GM18502 (cell line): ENCODE data around the gene MX2.

Source experiments
- ATAC-seq: cut with Tn5 transposase; IDR thresholded peaks from one replicate; pipeline ENCODE4 v1.9.1; 2021; ENCODE audit warnings: mild to moderate bottlenecking; ENCODE audit not compliant: unreplicated experiment, poor library complexity

MX2 gene

DNA sequence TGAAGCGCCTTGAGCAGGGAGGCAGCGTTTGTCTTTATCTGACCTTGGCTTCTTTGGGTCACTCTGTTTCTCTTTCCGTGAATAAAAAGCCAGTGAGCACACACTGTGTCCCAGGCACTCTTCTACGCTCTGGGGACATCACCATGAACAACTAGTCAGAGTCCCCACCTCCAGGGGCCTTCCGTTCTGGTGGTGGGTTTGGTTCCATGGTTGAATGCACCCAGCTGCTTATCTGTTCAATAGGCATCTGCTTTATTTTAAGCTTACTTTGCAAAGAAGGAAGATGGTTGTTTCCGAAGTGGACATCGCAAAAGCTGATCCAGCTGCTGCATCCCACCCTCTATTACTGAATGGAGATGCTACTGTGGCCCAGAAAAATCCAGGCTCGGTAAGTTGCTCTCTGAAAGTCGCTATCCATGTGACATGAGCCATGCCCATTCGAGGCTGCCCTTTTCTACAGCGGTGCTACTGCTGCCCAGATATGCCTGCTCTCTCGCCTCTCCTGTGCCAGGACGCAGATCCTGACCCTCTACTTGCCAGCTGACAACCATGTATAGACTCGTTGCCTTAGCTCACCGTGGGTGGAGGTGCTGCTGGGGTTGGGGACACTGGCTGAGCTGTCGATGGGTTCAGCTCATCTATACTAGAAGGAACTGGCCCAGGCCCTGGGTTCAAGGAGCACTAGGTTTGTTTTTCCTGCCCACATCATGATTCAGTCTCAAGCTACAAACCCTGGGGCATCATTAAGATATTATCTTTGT, 70.1 kb downstream of the MX2 start:
- peak; percentile 78 for ATAC-seq

DNA sequence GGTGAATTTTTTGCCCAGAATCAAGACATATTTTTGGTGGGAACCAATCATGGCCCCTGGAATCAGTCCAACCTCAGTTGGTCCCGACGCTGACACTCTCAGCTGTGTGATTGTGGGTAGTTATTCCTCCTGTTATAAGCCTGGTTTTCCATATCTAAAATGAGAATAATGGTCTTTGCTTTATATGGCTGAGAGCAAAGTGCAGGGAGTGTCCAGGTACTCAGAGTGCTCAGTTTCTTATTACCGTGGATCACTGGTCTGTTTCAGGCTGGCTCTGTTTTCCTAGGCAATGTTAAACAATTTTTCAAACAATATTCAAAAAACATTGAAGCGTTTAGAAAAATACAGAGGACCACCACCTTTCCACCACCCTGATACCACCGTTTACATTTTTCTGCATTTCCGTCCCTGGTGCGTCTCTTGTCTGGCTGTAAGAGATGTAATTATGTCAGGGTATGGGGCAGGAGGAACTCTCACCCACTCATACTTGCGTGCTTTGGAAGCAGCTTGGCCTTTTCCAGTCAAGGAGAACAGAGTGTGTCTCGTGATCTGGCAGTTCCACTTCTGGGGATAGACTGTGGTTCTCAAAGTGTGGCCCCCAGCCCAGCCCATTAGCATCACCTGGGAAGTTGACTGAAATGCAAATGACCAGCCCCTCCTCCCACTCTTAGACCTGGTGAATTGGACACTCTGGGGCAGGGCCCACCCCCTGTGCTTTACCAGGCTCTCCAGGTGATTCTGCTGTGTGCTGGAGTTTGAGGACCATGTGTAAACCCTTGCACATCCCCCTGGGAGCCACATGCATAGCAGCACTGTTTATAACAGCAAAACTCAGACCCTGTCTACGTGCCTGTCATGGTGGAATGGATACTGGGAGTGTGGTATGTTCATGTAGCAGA, 71.0 kb downstream of the MX2 start:
- no peak for ATAC-seq

DNA sequence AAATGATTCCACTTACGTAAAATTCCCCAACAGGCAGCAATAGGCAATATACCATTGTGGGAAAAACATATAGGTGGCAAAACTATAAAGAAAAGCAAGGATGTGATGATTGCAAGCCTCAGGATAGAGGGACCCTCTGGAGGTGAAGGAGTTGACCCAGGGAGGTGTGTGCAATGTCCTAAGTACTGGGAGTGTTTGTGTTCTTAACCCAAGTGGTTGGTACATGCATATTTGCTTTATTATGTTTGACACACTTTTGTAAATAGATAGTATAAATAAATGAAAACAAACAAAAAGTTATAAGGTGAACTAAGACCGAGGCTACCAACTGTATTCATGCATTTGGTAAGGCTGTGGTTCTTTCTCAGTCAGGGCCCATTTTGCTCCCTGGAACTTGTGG, 71.7 kb downstream of the MX2 start:
- no peak for ATAC-seq

DNA sequence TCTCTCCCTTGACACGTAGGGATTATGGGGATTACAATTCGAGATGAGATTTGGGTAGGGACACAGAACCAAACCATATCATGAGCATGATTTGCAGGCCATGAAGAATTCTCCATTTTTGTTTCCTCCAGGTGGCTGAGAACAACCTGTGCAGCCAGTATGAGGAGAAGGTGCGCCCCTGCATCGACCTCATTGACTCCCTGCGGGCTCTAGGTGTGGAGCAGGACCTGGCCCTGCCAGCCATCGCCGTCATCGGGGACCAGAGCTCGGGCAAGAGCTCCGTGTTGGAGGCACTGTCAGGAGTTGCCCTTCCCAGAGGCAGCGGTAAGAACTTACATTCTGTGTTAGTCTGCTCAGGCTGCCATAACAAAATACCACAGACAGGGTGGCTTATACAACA, 73.9 kb downstream of the MX2 start:
- no peak for ATAC-seq

DNA sequence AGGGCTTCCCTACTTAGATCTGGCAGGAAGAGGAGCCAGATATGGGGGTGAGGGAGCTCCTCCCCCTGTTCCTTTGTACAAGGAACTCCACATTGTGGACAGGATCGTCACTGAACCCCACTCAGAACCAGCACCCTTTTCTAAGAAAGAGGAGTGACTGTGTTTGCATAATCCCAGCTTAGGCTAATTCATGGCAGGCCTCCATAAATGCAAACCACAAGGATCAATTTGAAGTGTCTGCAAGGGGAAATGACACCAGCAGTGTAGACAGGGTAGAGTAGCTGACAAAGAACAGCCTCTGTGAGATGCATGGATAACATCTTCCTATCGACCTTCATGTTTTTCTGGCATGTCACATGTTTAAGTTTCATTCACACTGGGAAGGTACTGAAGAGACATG, 75.9 kb downstream of the MX2 start:
- ATAC-seq: no peak

DNA sequence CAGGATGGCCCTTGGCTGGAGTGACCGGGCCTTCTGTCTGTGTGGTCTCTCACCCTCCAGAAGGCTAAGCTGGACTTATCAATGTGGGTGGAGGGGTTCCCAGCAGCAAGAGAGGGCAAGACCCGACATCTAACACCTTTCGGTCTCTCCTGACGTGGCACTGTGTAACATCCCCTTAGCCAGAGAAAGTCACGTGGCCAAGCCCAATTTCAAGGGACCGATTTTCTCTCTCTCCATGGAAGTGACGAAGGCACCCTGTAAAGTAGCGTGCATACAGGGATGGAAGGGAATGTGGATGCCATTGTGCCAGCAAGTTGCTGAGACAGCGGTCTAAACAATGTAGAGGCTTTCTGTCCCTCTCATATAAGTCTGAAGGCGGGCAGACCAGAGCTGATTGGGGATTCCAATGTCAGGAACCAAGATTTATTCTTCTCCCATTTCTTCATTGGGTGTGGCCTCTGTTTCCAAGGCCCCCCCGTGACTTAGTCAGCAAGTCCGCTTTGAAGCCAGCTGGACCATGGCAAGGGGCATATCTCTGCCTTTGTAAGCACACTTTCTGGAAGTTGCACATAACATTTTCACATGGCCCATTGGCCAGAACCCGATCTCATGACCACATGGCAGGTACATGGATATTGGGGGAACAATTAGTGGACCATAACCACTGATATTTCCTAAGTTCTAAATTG, 76.7 kb downstream of the MX2 start:
- no peak for ATAC-seq

DNA sequence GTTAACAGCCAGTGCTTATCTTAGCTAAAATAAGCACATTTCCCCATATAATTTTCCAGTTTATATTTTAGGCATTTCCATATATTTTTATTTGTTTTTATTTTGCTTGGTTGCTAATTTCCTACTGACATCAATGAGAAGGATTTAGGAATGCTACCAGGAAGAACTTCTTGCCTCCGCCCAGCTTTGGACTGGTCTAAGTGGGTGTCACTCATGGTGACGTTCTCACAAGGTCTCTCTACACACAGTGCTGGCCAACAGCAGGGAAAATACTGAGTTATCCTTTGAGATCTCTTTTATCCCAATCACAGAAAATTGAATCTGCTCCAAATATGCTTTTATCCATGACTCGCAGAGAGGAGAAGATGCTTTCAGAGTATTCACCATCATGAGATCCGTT, 77.4 kb downstream of the MX2 start:
- ATAC-seq: no peak

DNA sequence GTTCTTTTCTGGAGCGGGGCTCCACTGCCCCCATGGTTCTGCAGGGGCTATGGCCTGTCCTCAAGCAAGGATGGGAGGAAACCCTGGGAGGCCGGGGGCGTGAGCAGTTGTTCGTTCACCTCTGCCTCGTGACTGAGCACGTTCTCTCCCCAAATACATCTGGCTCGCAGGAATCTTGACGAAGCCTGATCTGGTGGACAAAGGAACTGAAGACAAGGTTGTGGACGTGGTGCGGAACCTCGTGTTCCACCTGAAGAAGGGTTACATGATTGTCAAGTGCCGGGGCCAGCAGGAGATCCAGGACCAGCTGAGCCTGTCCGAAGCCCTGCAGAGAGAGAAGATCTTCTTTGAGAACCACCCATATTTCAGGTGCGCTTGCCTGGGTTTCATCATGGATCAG, 79.7 kb downstream of the MX2 start:
- no peak for ATAC-seq

DNA sequence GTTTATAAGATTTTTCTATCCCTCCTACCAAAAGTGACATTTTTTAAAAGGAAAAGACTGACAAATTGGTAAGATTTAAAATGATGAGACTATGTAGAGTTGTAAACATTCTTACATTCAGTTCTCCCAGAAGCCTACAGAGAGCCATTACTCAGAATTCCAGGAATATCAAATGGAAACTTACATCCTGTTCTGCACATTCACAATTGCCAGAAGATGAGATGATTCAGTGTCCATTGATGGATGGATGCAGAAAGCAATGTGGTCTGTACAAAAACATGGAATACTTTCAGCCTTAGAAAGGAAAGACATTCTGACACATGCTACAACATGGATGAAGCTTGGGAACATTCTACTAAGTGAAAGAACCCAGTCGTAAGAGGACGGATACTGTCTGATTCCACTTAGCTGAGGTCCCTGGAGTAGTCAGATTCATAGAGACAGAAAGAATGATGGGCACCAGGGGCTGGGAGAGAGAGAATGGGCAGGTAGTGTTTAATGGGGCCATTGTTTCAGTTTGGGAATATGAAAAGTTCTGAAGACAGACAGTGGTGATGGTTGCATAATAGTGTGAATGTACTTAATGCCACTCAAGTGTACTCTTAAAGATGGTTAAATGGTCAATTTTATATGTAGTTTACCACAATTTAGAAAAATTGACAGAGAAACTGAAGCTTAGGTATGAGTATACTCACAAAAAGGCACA, 80.8 kb downstream of the MX2 start:
- no peak for ATAC-seq

DNA sequence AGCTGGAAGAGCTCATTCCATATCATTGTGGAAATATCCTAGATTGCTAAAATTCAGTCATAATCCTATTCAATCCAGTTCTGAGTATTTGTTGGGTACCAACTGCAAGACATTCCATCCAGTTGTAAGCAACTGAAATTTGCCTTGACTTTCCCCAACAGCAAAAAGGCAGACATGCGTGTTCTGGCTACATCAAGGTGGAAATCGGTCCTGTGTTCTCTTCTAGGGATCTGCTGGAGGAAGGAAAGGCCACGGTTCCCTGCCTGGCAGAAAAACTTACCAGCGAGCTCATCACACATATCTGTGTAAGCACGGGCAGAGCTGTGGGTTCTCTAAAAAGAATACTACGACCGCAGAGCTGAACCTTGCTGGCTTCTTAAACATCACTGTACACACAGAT, 81.7 kb downstream of the MX2 start:
- no peak for ATAC-seq

DNA sequence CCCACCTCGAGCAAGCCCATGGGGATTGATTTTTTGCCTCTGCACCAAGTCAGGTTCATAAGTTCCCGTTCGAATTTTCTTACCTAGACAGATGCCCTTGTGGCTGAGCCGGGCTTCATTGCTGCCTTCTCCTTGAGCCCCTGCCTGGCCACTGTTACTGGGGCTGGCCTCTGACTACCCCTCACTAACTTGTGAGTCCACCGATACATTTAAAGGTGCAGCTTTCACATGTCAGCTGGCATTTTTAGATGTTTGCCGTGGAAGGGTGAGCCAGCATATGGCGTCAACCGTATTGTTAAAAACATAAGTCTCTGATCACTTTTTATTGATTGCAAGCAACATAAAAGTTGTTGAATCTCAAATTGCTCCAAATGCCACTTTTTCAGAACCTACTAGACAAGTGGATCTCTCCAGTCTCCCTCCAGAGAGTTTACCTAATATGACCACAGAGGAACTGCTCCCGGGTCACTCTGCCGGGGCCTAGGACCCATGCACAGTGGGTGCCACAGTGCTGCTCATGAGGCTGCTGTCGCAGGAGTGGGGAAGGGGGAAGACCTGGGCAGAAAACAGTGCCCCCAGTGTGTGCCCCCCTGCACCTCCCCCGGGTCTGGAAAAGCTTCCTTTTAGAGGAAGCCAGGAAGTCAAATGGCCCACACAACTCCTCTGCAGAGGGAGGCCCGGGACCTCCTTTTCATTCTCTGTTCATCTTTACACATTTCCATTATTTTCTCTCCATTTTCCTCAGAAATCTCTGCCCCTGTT, 83.1 kb downstream of the MX2 start:
- ATAC-seq: no peak

DNA sequence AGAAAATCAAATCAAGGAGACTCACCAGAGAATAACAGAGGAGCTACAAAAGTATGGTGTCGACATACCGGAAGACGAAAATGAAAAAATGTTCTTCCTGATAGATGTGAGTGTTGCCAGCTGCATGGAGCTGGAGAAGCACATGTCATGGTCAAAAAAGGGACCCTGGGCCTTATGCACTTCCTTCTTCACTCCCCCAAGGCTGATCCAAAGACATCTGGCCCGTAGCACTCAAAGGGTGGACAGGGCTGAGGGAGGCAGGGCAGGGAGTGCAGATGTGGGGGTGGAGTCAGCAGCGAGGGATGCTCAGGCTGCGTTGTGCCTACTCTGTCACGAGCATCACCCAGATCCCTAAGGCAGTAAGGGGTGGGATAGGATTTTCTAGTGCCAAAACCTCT, 83.6 kb downstream of the MX2 start:
- ATAC-seq: no peak

DNA sequence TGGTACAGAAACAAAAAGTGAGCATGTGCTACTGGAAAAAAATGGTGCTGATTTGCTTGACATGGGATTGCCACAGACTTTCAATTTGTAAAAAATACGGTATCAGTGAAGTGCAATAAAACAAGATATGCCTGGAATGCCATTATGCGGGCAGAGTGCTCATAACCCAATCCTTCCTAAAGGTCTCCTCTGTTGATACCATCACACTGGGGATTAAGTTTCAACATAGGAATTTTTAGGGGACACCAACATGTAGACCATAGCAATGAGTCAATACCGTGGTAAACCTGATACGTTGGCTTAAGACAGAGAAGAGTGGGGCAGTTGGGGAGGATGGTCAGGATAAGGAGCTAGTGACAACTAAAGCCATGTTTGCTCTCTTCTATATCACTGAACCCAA, 84.8 kb downstream of the MX2 start:
- no peak for ATAC-seq

DNA sequence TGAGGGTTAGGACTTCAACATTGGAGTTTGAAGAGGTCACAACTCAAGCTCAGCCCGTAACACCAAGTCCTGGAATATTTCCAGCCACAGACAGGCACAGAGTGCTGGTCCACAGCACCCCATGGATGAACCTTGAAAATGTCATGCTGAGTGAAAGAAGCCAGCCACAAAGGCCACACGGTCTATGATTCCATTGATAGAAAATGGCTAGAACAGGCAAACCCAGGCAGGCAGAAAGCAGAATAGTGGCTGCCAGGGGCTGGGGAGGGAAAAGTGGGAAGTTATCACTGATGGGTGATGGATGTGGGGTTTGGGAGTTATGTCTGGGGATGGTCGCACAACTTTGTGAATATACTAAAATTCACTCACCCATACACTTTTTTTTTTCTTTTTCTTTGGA, 85.5 kb downstream of the MX2 start:
- ATAC-seq: no peak

DNA sequence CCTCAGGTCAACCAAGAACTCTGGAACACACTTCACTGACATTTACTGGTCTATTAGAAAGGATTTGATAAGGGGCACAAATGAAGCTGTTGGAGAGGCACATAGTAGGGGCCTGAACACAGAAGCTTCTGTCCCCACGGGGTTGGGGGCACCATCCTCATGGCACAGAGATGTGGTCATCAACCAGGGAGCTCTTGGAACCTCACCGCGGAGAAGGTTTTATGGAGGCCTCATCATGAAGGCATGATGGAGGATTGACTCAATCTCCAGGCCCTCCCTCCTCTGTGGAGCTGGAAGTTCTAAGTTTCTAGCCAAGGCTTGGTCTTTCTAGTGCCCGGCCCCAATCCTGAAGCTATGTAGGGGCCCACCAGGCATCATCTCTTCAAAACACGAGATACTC, 87.8 kb downstream of the MX2 start:
- ATAC-seq: no peak

DNA sequence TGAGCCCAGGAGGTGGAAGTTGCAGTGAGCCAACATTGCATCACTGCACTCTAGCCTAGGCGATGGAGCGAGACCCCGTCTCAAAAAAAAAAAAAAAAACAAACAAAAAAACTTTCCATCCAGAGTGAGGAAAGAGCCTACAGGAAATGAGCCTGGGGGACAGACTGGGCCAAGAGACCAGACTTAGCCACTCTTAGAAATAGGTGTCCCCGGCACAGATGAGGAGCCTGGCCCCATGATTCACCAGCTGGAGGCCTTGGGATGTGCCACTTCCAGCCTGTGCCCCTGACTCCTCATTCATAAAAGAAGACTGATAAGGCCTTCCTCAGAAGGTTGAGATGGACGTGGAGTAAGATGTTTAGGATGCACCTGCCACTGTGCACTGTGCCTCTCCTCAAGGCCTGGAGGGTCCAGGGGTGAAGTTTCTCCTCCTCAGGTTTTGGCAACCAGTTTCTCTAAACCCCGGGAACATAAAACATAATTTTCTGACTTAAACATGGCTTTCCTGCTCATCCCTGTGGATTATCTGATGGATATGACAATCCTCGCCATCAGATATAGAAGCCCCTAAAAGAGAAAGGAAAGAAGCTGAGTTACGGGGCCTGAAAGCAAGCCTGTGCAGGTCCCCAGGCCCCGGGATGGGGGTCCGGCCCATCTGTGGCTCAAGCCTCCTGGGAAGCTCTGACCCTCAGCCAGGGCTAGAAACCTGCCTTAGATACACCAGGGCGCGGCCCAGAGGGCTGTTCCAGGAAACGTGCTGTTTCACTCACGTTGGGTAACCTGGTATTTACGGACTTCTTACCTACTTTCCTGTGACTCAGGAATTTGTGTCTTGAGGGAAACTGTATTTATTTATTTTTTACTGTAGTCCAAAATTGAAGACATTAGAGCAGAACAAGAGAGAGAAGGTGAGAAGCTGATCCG, 90.2 kb downstream of the MX2 start:
- ATAC-seq: no peak

DNA sequence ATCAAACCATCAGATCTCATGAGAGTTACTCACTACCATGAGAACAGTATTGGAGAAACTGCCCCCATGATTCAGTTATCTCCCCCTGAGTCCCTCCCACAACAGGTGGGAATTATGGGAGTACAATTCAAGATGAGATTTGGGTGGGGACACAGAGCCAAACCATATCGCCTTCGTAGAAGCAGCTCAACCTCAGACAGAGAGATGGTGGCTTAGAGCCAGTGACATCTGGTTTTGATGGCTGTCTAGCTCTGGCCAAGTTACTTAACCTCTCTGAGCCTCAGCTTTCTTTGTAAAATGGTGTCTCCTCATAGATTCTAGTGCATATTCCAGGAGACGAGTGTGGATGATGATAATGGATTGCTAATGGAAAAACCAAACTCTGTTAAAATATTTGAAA, 91.4 kb downstream of the MX2 start:
- no peak for ATAC-seq

DNA sequence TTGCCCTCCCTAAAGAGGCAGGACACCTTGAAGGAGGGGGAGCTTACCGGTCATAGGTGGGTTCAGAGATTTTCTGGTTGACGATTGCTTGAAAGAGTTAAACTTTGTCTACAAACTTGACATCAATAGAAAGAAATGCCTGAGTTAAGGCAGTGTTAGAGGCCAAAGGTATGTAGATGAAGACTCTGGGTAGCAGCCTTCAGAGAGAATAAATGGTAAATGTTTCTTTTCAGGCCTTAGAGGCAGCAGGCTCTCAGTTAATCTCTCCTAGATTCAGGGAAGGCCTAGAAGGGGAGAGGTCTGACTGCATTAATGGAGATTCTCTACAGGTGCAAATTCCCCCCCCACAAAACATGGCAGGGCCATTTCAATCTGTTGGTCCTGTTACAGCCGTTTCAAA, 91.9 kb downstream of the MX2 start:
- ATAC-seq: no peak

DNA sequence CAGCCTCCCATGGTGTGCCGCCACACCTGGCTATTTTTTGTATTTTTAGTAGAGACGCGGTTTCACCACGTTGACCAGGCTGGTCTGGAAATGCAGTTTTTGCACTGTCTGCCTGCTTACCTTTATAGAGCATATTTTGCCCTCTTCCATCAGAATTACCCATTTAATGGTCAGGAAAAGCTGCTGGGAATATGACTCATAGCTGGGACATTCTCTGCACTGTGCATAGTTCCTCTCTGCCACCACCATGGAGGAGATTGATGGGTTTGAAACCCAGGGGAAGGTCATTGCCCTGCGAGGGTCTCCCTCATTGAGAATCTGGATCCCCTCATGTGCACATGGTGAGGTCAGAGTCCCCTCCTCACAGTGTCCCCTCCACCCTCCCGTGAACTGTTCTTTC, 96.3 kb downstream of the MX2 start:
- ATAC-seq: no peak
